ENCODE measurements around the gene BRD1.

- TF ChIP-seq TAF1 (IDR thresholded peaks at IDR 0.05; ENCODE audit: borderline replicate concordance, low read depth, low read length) (no peak), POLR2A (IDR thresholded peaks at IDR 0.05; ENCODE audit: low read depth, low read length) (no peak), POLR2AphosphoS5 (IDR thresholded peaks at IDR 0.05; ENCODE audit: low read depth, low read length) (no peak)
Observed at GRCh38 chr22:49787861-49788260, 39.8 kb downstream of the BRD1 start.

All from GM12892 (cell line).